Stimulated activated CD4-positive, alpha-beta T cell treated with anti-CD3 and anti-CD28 coated beads, Interleukin-12 subunit alpha, Interleukin-12 subunit beta, amount 100 ng/mL, for 48 hours (primary cell): ENCODE measurements around the gene FCRLA.
A peak's percentile ranks its signal among the peaks of the same experiment; 100 is the strongest.

Experiments used
- DNase-seq, 3 donors: peaks; one replicate each; pipeline ENCODE4 v3.0.0-alpha.2; 2020; ENCODE audit warnings: low read depth in 2 of 3, low spot score in 1 of 3

Gene FCRLA

GRCh38 chr1:161731241-161731640, 24.2 kb downstream of the FCRLA start:
- no peak for DNase-seq

GRCh38 chr1:161731981-161732718, 25.1 kb downstream of the FCRLA start:
- DNase-seq: no peak

DNA sequence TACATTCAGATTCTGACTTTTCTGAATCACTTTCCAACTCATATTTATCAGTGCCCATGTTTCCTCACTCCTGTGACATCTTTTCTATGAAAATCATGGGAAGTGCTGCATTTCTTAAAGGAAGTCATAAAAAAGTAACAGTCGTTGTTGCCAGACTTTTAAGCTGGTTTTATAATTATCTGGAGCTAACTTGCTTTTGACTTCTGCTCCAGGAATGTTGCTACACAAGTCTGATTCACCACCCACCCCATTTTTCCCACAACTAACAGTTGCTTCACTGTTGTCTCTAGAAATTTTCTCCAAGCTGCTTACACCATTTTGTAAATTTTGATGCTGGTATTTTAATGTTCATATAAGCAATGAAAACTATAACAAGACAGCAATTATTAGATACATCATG, 26.5 kb downstream of the FCRLA start:
- no peak for DNase-seq

- no peak for DNase-seq
Measured at GRCh38 chr1:161735837-161736236, 28.8 kb downstream of the FCRLA start.

- DNase-seq: no peak
Measured at GRCh38 chr1:161736335-161736969, 29.4 kb downstream of the FCRLA start.

- DNase-seq: no peak
Measured at GRCh38 chr1:161737625-161738024, 30.6 kb downstream of the FCRLA start.

DNA sequence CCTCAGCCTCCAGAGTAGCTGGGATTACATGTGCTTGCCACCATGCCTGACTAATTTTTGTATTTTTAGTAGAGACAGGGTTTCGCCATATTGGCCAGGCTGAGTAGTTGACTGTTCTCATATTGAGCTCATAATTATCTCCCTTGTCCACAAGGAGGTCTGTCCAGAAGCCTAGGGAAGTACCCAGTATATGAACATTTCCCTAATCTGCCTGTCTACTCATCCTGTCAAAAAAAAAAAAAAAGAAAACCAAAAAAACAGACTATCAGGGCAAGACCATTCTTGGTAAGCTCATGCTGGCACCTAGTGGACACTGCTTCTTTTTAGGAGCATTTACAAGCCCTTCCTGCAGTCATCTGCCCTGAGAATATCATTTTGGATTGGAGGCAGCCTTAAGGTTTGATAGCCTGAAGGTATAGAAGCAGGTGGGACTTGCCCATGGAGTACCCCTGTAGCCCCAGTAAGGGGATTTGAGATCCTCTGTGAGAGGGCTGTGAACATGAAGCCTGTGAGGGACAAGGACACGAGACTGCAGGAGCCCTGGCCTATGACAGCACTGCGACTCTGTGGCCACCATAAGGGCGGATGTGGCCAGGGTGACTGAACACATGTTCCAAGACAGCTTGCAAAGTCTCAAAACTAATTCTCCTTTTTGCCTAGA, 31.7 kb downstream of the FCRLA start:
- no peak for DNase-seq

- DNase-seq: no peak
Measured at GRCh38 chr1:161739865-161740566, 33.0 kb downstream of the FCRLA start.

DNA sequence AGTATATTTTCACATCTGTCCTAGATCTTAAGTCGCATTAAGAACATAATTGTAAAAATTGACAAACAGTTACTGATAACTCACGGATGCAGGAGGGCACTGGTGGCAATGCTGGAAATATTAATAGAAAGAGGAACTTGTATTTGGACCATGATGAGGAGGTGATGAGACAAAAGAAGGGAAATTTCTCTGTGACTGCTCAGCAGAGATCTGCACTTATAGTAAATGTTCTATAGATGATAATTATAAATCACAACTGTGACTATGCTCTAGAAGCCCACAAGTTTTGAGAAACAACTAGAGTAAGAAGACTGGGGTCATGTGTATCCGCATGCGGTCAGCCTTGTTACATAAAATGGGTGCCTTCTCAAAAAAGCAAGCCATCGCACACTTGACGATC, 33.9 kb downstream of the FCRLA start:
- no peak for DNase-seq

DNA sequence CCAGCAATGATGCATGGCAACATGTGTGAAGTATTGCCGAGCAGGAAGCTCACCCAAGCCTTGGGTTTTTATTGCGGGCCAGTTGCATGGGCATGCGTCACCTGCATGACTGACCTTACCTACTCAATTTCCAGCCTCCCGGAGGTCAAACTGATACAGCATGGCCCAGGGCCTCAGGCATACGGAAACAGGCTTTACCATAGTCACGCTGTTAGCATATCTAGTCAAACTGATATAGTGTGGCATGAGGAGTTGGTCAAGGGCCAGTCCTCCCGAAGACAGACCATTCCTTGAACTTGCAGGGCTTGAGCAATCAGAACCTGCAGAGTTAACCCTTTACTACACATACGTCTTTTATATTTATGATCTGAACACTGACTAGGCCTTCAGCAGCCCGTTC, 36.2 kb downstream of the FCRLA start:
- no peak for DNase-seq

DNA sequence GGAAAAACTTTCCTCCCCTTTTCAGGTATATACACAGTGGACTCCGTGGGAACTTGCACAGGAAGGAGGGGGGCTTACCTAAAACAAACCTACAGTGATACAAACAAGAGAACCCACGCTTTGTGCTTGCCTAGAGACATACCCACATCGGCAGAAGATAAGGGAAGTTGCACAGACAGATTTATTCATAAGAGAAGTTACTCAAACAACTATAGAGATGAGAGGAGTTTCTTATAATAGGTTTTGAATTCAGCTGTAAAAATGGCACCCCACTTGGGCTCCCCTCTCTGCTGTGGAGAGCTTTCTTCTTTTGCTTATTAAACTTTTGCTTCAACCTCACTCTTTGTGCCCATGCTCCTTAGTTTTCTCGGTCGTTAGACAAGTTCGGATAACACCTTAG, 40.8 kb downstream of the FCRLA start:
- DNase-seq: no peak

DNA sequence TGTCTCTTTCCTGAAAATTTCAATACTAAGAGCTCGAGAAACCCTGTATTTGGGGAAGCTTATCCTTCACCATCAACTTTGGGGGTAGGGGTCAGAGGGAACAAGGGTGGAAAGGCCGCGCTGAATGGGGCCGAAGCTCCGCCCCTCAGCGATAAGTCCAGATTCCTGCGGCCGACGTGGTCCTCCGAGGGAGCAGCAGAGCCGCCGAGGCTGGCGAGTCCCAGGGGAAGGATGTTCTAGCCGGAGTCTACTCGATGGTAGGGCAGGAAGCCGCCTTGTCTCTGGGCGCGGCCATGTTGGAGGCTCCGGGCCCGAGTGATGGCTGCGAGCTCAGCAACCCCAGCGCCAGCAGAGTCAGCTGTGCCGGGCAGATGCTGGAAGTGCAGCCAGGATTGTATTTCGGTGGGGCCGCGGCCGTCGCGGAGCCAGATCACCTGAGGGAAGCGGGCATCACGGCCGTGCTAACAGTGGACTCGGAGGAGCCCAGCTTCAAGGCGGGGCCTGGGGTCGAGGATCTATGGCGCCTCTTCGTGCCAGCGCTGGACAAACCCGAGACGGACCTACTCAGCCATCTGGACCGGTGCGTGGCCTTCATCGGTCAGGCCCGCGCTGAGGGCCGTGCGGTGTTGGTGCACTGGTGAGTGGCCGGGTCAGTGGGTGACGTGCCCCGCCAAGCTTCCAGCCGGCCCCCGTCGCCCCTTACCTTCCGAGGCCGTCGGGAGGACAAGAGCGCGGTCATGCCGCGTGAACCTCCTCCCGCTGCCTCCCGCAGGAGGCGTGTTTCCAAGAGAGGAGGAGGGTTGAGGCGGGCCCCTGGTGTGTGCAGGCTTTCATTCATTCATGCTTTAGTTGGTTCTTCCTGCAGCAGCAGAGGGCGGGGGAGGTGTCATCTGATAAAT, 42.7 kb downstream of the FCRLA start, which contains the start of gene DUSP12:
DUSP12 (plus strand) TSS at position 278 of the 899 bp plus-strand sequence; CDS start at position 294, 16 bp downstream.
- peak; percentile 82 to 86 (median 85) for DNase-seq

DNA sequence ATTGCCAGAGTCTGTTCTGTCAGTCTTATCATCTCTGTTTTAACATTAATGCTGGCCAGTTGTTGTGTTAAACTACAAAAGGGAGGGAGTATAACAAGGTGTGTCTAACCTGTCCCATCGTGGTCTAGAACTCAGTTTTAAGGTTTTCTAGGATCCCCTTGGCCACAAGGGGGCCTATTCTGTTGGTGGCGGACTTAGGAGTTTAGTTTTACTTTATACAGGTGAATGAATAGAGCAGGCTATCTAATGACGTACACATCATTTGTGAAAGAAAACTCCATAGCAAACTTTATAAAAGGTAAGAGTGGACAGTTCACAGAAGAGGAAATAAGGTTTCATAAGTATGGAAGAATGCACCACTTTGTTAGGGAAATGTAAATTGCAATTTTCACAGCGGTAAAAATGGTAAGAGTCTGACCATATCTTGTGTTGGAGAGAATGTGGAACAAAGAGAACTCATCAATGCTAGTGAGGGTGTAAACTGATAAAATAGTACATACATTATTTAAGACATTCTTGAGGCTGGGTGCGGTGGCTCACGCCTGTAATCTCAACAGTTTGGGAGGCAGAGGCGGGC, 56.6 kb downstream of the FCRLA start:
- DNase-seq: peak in 1 of 3 donors; percentile 13
